ENCODE results near the gene SLC8A2. TPM values are rescaled to one million over a fixed set of nuclear protein-coding genes. Genes with fewer than 3 reads are reported as not detected.
A peak's percentile ranks its signal among the peaks of the same experiment; 100 is the strongest.

Gene SLC8A2
- polyA plus RNA-seq, 1 donor from 2014 or later = 14.1 TPM

DNA sequence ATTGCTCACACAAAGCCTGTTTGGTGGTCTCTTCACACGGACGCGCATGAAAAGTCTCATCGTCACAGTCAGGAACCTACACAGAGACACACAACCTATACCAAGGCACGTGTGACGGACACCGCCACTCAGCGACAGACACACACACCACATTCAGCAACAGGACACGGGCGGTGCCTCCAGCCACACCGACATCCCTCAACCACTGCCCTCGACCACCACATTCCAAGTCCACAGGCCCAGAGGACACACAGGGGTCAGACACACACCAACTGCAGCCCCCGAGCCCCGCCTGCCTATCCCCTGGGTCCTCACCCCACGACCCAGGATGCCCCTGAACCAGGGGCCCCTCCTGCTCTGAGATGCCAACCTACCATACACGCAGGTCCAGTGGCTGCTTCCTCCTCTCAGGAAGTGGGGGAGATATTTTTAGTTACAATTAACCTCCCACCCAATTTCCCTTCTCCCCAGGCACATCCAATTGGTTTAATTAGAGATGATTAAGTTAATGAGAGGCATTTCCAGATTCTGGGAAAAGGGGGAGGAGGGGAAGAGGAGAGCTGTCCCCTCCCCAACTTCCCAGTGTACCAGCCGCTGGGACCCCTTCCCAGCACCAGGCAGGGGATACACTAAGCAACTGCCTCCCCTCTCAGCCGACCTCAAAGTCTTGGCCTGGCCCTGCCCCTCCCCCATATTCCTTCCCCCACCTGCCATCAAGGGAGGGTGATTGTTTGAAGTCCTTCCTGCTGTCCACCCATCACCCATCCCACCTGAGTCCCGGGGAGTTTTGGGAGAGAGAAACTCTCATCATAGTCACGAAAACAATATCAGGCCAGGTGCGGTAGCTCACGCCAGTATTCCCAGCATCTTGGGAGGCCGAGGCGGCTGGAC lies 72.7 kb downstream of the SLC8A2 start:
- no peaks in the 10 kb centered on the region for H4K20me1 ChIP-seq (ENCODE audit: insufficient read depth)
- H3K4me2 ChIP-seq (ENCODE audit: low read length) = no peak overlapping the region
- no peak overlapping the region for H3K4me3 ChIP-seq (ENCODE audit: low read length)
- no peaks in the 10 kb centered on the region for H3F3A ChIP-seq (ENCODE audit: insufficient read depth, low read length, poor library complexity, severe bottlenecking)
- H3K9me2 ChIP-seq (ENCODE audit: insufficient read depth, low read length) = no peaks in the 10 kb centered on the region
- H3K27ac ChIP-seq (ENCODE audit: low read length) = no peak overlapping the region
- no peaks in the 10 kb centered on the region for H3K27me3 ChIP-seq (ENCODE audit: insufficient read depth, low read depth, low read length)
- TF ChIP-seq EZH2 (IDR thresholded peaks at IDR 0.05; ENCODE audit: borderline replicate concordance, insufficient read depth, low read length, poor library complexity, severe bottlenecking) (no peak), SMC3 (conservative IDR thresholded peaks at IDR 0.05; ENCODE audit: poor library complexity) (no peak), MXI1 (conservative IDR thresholded peaks at IDR 0.05; ENCODE audit: poor library complexity, severe bottlenecking) (no peak), POLR2AphosphoS5 (IDR thresholded peaks at IDR 0.05) (peak; percentile 32)
- TF ChIP-seq, protein P1, sequence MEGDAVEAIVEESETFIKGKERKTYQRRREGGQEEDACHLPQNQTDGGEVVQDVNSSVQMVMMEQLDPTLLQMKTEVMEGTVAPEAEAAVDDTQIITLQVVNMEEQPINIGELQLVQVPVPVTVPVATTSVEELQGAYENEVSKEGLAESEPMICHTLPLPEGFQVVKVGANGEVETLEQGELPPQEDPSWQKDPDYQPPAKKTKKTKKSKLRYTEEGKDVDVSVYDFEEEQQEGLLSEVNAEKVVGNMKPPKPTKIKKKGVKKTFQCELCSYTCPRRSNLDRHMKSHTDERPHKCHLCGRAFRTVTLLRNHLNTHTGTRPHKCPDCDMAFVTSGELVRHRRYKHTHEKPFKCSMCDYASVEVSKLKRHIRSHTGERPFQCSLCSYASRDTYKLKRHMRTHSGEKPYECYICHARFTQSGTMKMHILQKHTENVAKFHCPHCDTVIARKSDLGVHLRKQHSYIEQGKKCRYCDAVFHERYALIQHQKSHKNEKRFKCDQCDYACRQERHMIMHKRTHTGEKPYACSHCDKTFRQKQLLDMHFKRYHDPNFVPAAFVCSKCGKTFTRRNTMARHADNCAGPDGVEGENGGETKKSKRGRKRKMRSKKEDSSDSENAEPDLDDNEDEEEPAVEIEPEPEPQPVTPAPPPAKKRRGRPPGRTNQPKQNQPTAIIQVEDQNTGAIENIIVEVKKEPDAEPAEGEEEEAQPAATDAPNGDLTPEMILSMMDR (IDR thresholded peaks at IDR 0.05; ENCODE audit: poor library complexity, severe bottlenecking) = no peak
- no peaks in the 10 kb centered on the region for H3K9me3 ChIP-seq (ENCODE audit: low read length)
- H3K79me2 ChIP-seq (replicated peaks; ENCODE audit: insufficient read depth, low read length) = no peaks in the 10 kb centered on the region
- H3K9ac ChIP-seq (ENCODE audit: low read length) = no peak overlapping the region
- H3K36me3 ChIP-seq (ENCODE audit: insufficient read depth, low read length) = no peaks in the 10 kb centered on the region
- H2AFZ ChIP-seq (ENCODE audit: low read depth, low read length) = no peak overlapping the region

DNA sequence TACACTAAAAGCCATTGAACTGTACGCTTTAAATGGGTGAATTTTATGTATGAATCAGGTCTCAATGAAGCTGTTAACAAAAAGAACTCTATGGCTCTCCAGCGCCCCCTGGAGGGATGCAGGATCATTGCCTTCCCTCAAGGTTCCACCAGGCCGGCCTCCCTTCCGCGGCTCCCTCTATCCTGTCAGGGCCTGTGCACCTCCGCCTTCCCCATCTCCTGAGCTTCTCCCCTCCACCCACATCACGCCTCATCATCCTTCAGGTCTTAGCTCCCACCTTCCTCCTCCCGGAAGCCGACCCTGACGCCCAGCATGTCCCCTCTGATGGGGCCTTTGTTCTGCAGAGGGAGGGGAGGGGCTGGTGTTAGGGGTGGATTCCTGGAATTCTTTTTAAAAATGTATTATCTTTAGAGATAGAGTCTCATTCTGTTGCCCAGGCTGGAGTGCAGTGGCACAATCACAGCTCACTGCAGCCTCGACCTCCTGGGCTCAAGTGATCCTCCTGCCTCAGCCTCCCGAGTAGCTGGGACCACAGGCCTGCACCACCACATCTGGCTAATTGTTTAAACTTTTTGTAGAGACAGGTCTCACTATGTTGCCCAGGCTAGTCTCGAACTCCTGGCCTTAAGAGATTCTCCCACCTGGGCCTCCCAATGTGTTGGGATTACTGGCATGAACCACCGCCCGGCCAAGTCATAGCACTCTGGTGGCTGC lies 80.0 kb downstream of the SLC8A2 start:
- Histone ChIP-seq H3K36me3 (ENCODE audit: insufficient read depth, low read length) (no peaks in the 10 kb centered on the region), H3K79me2 (replicated peaks; ENCODE audit: insufficient read depth, low read length) (no peaks in the 10 kb centered on the region), H3K9me2 (ENCODE audit: insufficient read depth, low read length) (no peaks in the 10 kb centered on the region), H2AFZ (ENCODE audit: low read depth, low read length) (no peak overlapping the region), H4K20me1 (ENCODE audit: insufficient read depth) (no peaks in the 10 kb centered on the region), H3K9me3 (ENCODE audit: low read length) (no peaks in the 10 kb centered on the region), H3K9ac (ENCODE audit: low read length) (no peak overlapping the region), H3K27me3 (ENCODE audit: insufficient read depth, low read depth, low read length) (no peaks in the 10 kb centered on the region), H3K4me3 (ENCODE audit: low read length) (no peak overlapping the region), H3K4me2 (ENCODE audit: low read length) (no peak overlapping the region), H3F3A (ENCODE audit: insufficient read depth, low read length, poor library complexity, severe bottlenecking) (no peaks in the 10 kb centered on the region), H3K27ac (ENCODE audit: low read length) (no peak overlapping the region)
- TF ChIP-seq SMC3 (conservative IDR thresholded peaks at IDR 0.05; ENCODE audit: poor library complexity) = peak; percentile 31
- TF ChIP-seq RAD21 (conservative IDR thresholded peaks at IDR 0.05) = peak; percentile 23
- TF ChIP-seq, protein P1 (IDR thresholded peaks at IDR 0.05; ENCODE audit: poor library complexity, severe bottlenecking) = peak; percentile 62
- TF ChIP-seq TAF1 (IDR thresholded peaks at IDR 0.05; ENCODE audit: low read depth) = no peak
- TF ChIP-seq EZH2 (IDR thresholded peaks at IDR 0.05; ENCODE audit: borderline replicate concordance, insufficient read depth, low read length, poor library complexity, severe bottlenecking) = no peak
